DMS79 treated with DMSO at 0.1 percent for 48 hours (cell line): Measurements from ENCODE around the gene SLC24A5.
A peak's percentile ranks its signal among the peaks of the same experiment; 100 is the strongest.

Experiments used
- DNase-seq: peaks from one replicate; lab custom pipeline; 2025; lab: John Stamatoyannopoulos, UW

The SLC24A5 gene

GRCh38 chr15:48120745-48121144 lies at the start of gene SLC24A5:
TSS of gene SLC24A5 (plus strand) at chr15:48120990. CDS start at chr15:48121045, 55 bp downstream.
- no peak for DNase-seq

DNA sequence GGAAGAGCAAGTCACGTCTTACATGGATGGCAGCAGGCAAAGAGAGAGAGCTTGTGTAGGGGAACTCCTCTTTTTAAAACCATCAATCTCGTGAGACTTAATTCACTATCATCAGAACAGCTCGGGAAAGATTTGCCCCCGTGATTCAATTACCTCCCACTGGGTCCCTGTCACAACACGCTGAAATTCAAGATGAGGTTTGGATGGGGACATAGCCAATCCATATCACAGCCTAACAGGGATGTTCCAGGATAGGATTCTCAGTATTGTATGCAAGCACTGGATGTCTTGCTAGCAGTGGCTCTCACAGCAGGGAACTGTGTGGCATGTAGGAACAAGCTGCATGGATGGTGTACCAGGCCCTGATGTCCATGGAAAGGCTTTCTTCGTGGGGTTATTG lies 47.8 kb upstream of the SLC24A5 start:
- no peak for DNase-seq

DNA sequence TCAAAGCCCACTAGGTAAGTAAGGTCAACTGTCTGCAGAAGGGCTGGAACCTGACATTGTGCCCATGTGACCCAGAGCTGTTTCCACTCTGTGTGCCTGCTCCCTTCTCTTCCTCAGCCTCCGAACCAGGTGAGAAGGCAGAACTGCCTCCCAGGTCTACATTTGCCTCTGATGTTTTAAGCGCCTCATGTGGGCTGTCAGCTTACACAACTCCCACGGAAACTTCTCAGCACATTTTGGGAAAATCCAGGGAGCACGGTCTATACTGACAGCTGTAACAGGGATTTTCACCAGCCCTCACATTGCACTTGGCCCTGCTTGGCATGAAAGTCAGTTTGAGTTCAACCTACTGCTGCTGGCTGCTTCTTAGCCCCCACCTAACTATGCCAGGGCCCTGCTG lies 46.9 kb upstream of the SLC24A5 start:
- DNase-seq, result no peak

GRCh38 chr15:48076454-48076853 lies 44.3 kb upstream of the SLC24A5 start:
- DNase-seq, result no peak

DNA sequence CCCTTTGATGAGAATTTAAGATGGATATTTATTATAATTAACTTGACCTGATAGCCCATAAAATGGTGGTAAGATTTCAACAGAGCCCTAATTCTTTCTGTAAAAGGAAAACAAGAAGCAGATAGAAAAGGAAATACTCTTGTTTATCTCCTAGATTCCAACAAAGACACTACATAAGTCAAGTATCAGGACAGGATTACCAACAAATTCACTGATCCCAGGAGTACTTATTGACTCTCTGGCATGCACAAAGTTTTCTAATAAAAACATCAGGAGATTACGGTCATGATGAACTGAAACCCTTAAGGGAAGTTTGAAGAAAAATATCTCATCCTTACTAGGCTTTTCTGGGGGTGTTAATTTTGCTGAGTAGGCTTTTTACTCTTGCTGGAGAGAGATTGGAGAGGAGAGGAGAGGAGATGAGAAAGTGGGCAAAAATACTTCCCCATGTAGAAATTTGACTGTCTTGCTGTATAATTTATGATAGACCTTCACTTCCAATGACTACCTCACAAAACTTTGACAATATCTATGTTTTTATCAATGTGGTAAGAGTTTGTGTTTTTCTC lies 43.1 kb upstream of the SLC24A5 start:
- no peak for DNase-seq

DNA sequence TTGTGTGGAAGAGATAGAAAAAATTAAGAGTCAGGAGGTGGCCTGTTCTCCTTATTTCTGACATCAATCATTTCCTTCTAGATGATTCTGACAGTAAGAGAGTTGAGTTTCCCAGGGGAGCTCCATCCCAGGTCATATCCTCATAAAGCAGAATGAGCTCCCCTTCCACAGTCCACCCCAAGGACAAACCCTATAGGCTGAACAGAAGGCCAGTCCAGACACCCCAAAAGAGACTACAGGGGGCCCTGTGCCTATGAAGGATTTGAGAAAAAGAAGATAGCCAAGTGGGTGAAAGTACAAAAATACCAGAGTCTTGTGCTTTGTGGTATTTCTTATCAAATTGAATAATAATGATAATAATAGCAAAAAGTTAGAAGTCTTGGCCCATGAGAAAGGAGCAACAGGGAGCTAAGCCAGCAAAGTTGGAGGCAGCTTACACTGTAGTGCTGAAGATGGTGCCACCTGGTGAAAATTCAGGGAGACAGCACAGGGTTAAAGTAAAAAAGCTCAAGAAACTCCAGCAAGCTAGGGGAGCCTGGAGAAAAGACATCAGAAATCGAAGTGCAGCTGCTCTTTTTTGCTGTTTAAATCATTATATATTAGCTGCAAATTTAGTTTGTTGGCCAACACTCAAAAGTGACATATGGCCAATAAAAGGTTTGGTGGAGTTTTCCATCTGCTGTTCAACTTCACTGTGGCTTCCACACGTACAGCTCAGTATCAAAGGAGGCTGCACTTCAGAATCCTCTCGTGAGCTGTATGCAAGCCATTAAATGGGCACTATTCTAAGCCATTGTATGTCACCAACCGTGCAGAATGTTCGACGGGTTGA lies 35.8 kb upstream of the SLC24A5 start:
- no peak for DNase-seq

- DNase-seq, result no peak
These were observed 35.2 kb upstream of the SLC24A5 start for GRCh38 chr15:48085591-48085930.

DNA sequence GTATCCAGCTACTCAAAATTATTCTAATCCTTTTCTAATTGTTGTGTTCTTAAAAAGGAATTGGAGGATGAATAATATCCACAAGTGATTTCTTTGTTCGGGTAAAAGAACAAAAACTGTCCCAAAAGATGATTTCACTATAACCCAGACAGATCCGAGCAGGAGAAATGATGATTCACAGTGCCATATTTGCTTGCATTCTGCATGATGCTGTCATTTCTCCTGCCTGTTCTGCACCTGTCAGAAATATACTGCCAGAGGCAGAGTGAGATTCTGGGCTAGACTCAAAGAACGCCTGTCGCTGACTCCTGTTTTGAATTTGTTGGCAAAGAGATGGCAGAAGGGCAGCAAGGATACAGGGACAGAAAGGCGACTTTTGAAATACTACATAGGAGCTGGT lies 34.7 kb upstream of the SLC24A5 start:
- DNase-seq, result no peak

DNA sequence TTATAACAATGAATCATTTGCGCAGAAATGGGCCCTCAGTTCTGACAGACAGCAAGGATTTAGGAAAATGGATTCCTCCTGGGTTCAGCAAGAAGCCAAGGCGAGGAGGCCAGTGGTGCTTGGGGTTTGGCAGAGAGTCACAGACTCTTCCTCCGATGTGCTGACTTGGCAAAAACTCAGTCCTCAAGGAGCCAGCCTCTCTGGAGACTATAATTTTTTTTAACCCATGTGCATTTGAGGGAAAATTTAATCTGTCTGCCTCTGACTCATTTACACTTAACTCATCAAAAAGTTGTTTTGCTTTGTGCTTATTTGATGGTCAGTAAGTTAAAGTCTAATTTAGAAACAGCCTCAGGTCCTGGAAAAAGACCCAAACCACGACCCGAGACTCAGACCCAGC lies 34.2 kb upstream of the SLC24A5 start:
- peak; percentile 16 for DNase-seq

- DNase-seq, result no peak
These were observed 32.9 kb upstream of the SLC24A5 start for GRCh38 chr15:48087844-48088243.

DNA sequence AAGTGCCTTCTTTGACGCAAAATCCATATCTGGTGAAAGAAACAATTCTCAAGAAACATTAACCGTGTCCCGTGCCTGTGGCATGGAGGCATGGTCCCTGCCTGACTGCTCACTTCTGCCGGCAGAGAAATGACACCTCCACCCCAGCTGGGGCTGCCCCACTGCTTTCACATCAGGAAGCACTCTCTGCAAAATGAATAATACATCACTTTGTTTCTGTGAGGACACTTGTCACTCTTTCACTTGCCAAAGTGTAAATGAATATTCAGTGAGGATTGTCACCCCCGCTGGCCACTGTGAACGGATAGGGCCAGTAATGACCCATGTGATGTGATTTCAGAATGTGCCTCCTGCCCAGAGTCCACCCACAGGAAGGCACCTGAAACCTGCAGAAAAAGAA lies 31.1 kb upstream of the SLC24A5 start:
- DNase-seq, result no peak

- DNase-seq, result peak; percentile 73
These were observed 30.7 kb upstream of the SLC24A5 start for GRCh38 chr15:48090115-48090514.

GRCh38 chr15:48090666-48091065 lies 30.1 kb upstream of the SLC24A5 start:
- peak; percentile 39 for DNase-seq

- DNase-seq, result no peak
These were observed 29.3 kb upstream of the SLC24A5 start for GRCh38 chr15:48091522-48091921.

DNA sequence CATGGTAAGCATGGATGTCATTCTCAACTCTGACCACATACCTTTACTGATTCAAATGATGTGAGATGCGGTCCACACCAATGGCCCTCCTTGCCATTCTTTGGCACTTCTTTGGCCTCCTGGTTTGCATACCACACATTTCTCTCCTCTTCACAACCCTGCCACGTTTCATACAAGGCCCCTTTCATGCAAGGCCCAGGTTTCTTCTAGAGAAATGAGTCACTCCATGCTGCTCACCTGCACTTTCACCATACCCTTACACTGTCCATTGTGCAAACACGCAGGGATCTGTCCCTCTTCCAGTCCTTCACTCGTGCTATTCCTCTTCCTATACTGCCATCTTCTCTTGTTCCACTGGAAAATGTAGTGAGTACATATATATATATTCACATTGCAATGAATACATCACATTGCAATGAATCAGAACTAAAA lies 24.4 kb upstream of the SLC24A5 start:
- DNase-seq, result no peak

DNA sequence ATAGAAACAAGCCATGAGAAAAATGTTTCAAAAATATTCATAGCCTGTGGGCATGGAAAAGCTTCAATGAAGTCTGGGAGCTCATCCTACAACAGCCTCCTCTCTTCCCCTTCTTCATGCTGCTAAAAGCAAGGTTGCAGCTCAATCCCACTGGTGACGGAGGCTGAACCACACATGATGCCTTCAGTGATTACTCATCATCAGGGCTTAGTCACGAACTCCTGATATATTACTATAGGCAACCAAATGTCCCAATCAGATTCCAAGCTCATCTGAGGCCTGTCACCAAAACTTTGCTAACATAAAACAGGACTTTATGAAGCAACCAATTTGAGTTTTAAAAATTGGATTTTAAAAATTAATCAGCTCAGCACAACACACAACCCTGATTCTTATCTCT lies 24.0 kb upstream of the SLC24A5 start:
- DNase-seq, result no peak

- no peak for DNase-seq
These were observed 23.5 kb upstream of the SLC24A5 start for GRCh38 chr15:48097264-48097663.

GRCh38 chr15:48101376-48101961 lies 19.3 kb upstream of the SLC24A5 start:
- DNase-seq, result no peak

DNA sequence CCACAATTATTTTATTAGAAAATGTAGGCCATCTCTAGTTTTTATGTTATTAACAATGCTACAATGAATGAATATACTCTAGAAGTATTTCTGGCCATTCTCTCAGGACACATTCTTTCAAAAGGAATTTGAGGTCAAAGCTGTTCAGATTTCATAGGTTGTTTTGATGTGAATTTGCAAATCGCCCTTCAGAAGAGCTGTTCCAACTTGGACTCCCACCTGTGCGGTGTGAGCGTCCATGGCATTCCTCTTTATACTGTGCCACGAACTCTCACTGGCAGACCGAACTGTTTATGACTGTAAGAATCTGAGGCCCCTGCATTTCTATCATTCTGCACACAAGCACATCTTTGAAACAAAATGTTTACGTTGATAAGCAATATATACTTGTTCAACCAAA lies 18.6 kb upstream of the SLC24A5 start:
- no peak for DNase-seq

DNA sequence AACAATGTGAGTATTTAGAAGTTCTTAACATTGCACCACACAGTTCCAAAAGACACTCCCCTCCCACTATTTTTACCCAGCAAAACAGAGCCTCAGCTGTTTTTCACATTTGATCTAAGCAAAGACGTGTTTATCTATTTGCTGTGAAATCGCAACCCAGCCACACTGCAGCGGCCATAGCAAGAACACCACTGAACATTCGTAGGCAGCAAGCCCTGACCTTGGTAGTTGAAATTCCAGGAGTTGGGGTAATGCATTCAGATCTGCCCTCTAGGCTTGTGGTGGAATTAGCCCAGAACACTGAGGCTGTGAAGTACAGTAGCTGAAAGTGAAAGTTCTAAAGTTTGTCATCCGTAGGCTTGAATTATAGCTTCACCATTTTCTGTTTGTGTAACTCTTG lies 17.1 kb upstream of the SLC24A5 start:
- no peak for DNase-seq

- no peak for DNase-seq
These were observed 14.9 kb upstream of the SLC24A5 start for GRCh38 chr15:48105936-48106335.

GRCh38 chr15:48109212-48109611 lies 11.6 kb upstream of the SLC24A5 start:
- DNase-seq, result no peak

- DNase-seq, result no peak
These were observed 10.8 kb upstream of the SLC24A5 start for GRCh38 chr15:48109856-48110531.
